OCI-LY3 (cell line): Measurements from ENCODE around the gene CD96.

Experiments used
- CTCF ChIP-seq: fragments of 200-600, 300-600 bp; sonication (generic); IDR thresholded peaks from 2 replicates; pipeline ENCODE4 v1.5.1; 2014; ENCODE audit warnings: antibody characterized with exemption, low read length, low read depth
- EZH2phosphoT487 ChIP-seq: fragments of 200-600 bp; shearing (Covaris generic); IDR thresholded peaks from 2 replicates; pipeline ENCODE4 v1.6.1; 2018; ENCODE audit warnings: antibody characterized with exemption, mixed run types, low read depth

DNA sequence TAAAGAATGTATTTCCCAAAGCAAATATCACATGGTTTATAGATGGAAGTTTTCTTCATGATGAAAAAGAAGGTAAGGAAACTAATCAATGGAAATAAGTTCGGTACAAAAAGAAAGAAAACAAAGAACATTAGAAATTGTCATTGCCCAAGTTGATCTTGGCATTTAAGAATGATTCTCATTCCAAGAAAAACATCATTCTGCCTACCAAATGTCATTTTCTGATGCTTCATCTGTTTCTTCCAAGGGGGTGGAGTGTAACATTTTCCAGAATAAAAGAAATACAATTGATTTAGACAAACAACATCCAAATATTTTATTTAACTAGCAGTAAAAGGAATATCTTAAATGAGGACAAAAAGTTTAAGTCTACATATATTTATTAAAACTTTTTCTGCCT, 56.1 kb downstream of the CD96 start:
- TF ChIP-seq CTCF = no peak
- no peak for TF ChIP-seq EZH2phosphoT487
